ENCODE measurements around the gene SEMA4D.

- TF ChIP-seq CTCF (IDR thresholded peaks at IDR 0.05): no peak
- TF ChIP-seq POLR2A (IDR thresholded peaks at IDR 0.05): no peak
- no peak for TF ChIP-seq POLR2AphosphoS5 (IDR thresholded peaks at IDR 0.05)
These were observed 24.5 kb upstream of the SEMA4D start for GRCh38 chr9:89522261-89522958.

All from prostate gland (tissue), 2 donors.